HCT116 (cell line): ENCODE measurements around the gene PER2. TPM values are rescaled to one million over a fixed set of nuclear protein-coding genes. Genes with fewer than 3 reads are reported as not detected.

ENCODE experiments used
- ATAC-seq: fragments of 200-7000 bp; cut with Tn5 transposase; 2 replicates; pipeline ENCODE4 v1.9.1; 2020; ENCODE audit warnings: mild to moderate bottlenecking, moderate library complexity
- BruUV-seq: library from RNA; stranded (reverse); fragments of 400-500 nt; replicated peaks from 2 replicates; lab custom pipeline; 2021; lab: Mats Ljungman, UMichigan
- CTCF ChIA-PET: fragments of 300-600 bp; sonication (Branson Sonifier 250); formaldehyde crosslinking; loops from one replicate; lab custom pipeline; 2021; ENCODE audit warnings: antibody characterized with exemption; lab: Charles Lee
- POLR2A ChIA-PET: fragments of 300-600, 350-600 bp; sonication (Branson Sonifier 250); formaldehyde crosslinking; loops from one replicate; lab custom pipeline; 2021; ENCODE audit warnings: antibody characterized with exemption; lab: Charles Lee
- RAD21 ChIA-PET, 2 experiments: fragments of 300-600 bp; sonication (Branson Sonifier 250); formaldehyde crosslinking; loops; one replicate each; lab custom pipeline; 2023; ENCODE audit warnings: low total read pairs in 2 of 2; ENCODE audit not compliant: uncharacterized antibody in 2 of 2, unreplicated experiment in 2 of 2, low non-redundant PET in 1 of 2; lab: Charles Lee
- DNase-seq: peaks from one replicate; pipeline ENCODE4 v3.0.0-alpha.2; 2010; ENCODE audit warnings: low read depth, low spot score
- H2AFZ ChIP-seq: fragments of 200-600 bp; shearing (Covaris generic), sonication (generic); 2 replicates; pipeline ENCODE4 v1.6.1; 2017; ENCODE audit warnings: low read depth, mixed run types, mixed read lengths, antibody characterized with exemption, low read length; ENCODE audit not compliant: poor library complexity, severe bottlenecking
- H3K27ac ChIP-seq: 2 replicates; pipeline ENCODE4 v1.5.1; 2012; ENCODE audit warnings: low read depth, low read length
- H3K27me3 ChIP-seq: fragments of 200-600 bp; sonication (generic); 2 replicates; pipeline ENCODE4 v1.6.1; 2016; ENCODE audit warnings: mixed run types, low read length, mixed read lengths; ENCODE audit not compliant: insufficient read depth
- H3K36me3 ChIP-seq, 2 experiments: fragments of 200-500 bp in 1 of 2; fragments of 200-600 bp in 1 of 2; sonication (Bioruptor generic) in 1 of 2; sonication (generic) in 1 of 2; 2 replicates each; pipeline versions ENCODE4 v1.5.1 to v1.6.1; 2014 to 2016; ENCODE audit warnings: low read length in 2 of 2, inconsistent platforms in 1 of 2, mixed read lengths in 1 of 2, mixed run types in 1 of 2; ENCODE audit not compliant: insufficient read depth in 2 of 2, control insufficient read depth in 1 of 2
- H3K4me1 ChIP-seq, 2 experiments: fragments of 200-600 bp in 1 of 2; sonication (generic) in 1 of 2; 2 replicates each; pipeline versions ENCODE4 v1.5.1 to v1.6.1; 2012 to 2017; ENCODE audit warnings: low read length in 2 of 2, inconsistent platforms in 1 of 2, mild to moderate bottlenecking in 1 of 2, mixed read lengths in 1 of 2, mixed run types in 1 of 2, moderate library complexity in 1 of 2; ENCODE audit not compliant: insufficient read depth in 2 of 2, control insufficient read depth in 1 of 2
- H3K4me2 ChIP-seq: fragments of 200-600 bp; sonication (generic); 2 replicates; pipeline ENCODE4 v1.6.1; 2017; ENCODE audit warnings: mixed run types, low read length, mixed read lengths
- H3K4me3 ChIP-seq, 2 experiments: fragments of 200-600 bp in 1 of 2; sonication (generic) in 1 of 2; replicated peaks in 1 of 2; 2 replicates each; pipeline ENCODE4 v1.5.1; 2011 to 2016; ENCODE audit warnings: low read length in 2 of 2, control low read depth in 1 of 2, low read depth in 1 of 2, mild to moderate bottlenecking in 1 of 2, mixed read lengths in 1 of 2, mixed run types in 1 of 2
- H3K79me2 ChIP-seq: fragments of 200-600 bp; sonication (generic); 2 replicates; pipeline ENCODE4 v1.6.1; 2017; ENCODE audit warnings: mild to moderate bottlenecking, mixed run types, low read length, moderate library complexity, mixed read lengths; ENCODE audit not compliant: insufficient read depth
- H3K9ac ChIP-seq: fragments of 200-600 bp; sonication (generic); 2 replicates; pipeline ENCODE4 v1.6.1; 2016; ENCODE audit warnings: low read length, mixed read lengths
- H3K9me2 ChIP-seq: fragments of 200-600 bp; sonication (generic), shearing (Covaris generic); 2 replicates; pipeline ENCODE4 v1.6.1; 2017; ENCODE audit warnings: mixed run types, mild to moderate bottlenecking, moderate library complexity; ENCODE audit not compliant: insufficient read depth
- H3K9me3 ChIP-seq, 2 experiments: fragments of 200-500 bp in 1 of 2; fragments of 200-600 bp in 1 of 2; sonication (Bioruptor generic) in 1 of 2; sonication (generic) in 1 of 2; 2 replicates each; pipeline ENCODE4 v1.6.1; 2014 to 2017; ENCODE audit warnings: low read length in 2 of 2, mixed read lengths in 2 of 2, inconsistent platforms in 1 of 2, low read depth in 1 of 2, mild to moderate bottlenecking in 1 of 2, mixed run types in 1 of 2, moderate library complexity in 1 of 2; ENCODE audit not compliant: control insufficient read depth in 1 of 2, insufficient read depth in 1 of 2
- H4K20me1 ChIP-seq: fragments of 200-600 bp; sonication (generic), shearing (Covaris generic); 2 replicates; pipeline ENCODE4 v1.6.1; 2017; ENCODE audit warnings: mixed run types, mild to moderate bottlenecking, moderate library complexity; ENCODE audit not compliant: insufficient read depth
- EGR1 ChIP-seq: IDR thresholded peaks from 2 replicates; pipeline ENCODE4 v1.6.1; 2012; ENCODE audit warnings: low read depth
- EZH2 ChIP-seq: fragments of 200-600 bp; sonication (generic); IDR thresholded peaks from 2 replicates; pipeline ENCODE4 v1.6.1; 2017; ENCODE audit warnings: antibody characterized with exemption, mixed run types
- EZH2phosphoT487 ChIP-seq: fragments of 200-600 bp; IDR thresholded peaks from 2 replicates; pipeline ENCODE4 v1.6.1; 2018; ENCODE audit warnings: antibody characterized with exemption, borderline replicate concordance
- MAX ChIP-seq: IDR thresholded peaks from 2 replicates; pipeline ENCODE4 v1.6.1; 2012
- POLR2AphosphoS5 ChIP-seq: IDR thresholded peaks from 2 replicates; pipeline ENCODE4 v1.6.1; 2011; ENCODE audit warnings: mild to moderate bottlenecking, low read depth, low read length, moderate library complexity
- RAD21 ChIP-seq: IDR thresholded peaks from 2 replicates; pipeline ENCODE4 v1.6.1; 2012; ENCODE audit warnings: low read depth, mild to moderate bottlenecking
- REST ChIP-seq: IDR thresholded peaks from 2 replicates; pipeline ENCODE4 v1.6.1; 2012; ENCODE audit warnings: low read depth
- SIN3A ChIP-seq: IDR thresholded peaks from 2 replicates; pipeline ENCODE4 v1.6.1; 2012; ENCODE audit warnings: low read depth
- SP1 ChIP-seq: IDR thresholded peaks from 2 replicates; pipeline ENCODE4 v1.6.1; 2012; ENCODE audit warnings: low read depth
- TCF7L2 ChIP-seq: IDR thresholded peaks from 2 replicates; pipeline ENCODE4 v1.7.0; 2011; ENCODE audit warnings: borderline replicate concordance, inconsistent platforms; ENCODE audit not compliant: insufficient read depth, insufficient read length; ENCODE audit errors: extremely low read depth
- YY1 ChIP-seq: IDR thresholded peaks from 2 replicates; pipeline ENCODE4 v1.6.1; 2011; ENCODE audit warnings: low read length, low read depth, moderate library complexity, mild to moderate bottlenecking; ENCODE audit not compliant: insufficient replicate concordance; ENCODE audit errors: extremely low read depth
- ZFX ChIP-seq: fragments of 450-650 bp; IDR thresholded peaks from 2 replicates; pipeline ENCODE4 v1.6.1; 2017
- ZNF274 ChIP-seq: fragments of 200-500 bp; sonication (Bioruptor generic); IDR thresholded peaks from 2 replicates; pipeline ENCODE4 v1.6.1; 2014; ENCODE audit warnings: mild to moderate bottlenecking, low read depth, low read length, inconsistent platforms
- intact Hi-C: fragments of 100-400 bp; cut with micrococcal nuclease; formaldehyde crosslinking; loops from 2 replicates; pipeline ENCODE4 v1.10.0; 2022
- total RNA-seq: library from RNA; stranded (reverse); gene quantifications from one replicate; pipeline ENCODE4 v1.2.1, GENCODE V29; 2021; ENCODE audit not compliant: unreplicated experiment

Gene PER2
- total RNA-seq, 1 experiment from 2014 or later, result 18.7 TPM

GRCh38 chr2:238242731-238243495 is 45.5 kb downstream of the PER2 start:
- intact Hi-C loops, result no loop called here
- H3K9me3 ChIP-seq, result no peaks in the 10 kb centered on the region
- peaks cover 0 to 5% of the 10 kb centered on the region in 2 experiments; a peak in 1 of 4 replicates for H3K36me3 ChIP-seq
- H3K27me3 ChIP-seq, result no peaks in the 10 kb centered on the region
- ATAC-seq, result no peak
- DNase-seq, result no peak
- H4K20me1 ChIP-seq, result no peaks in the 10 kb centered on the region
- no peaks in the 10 kb centered on the region; the same call in 1 of the 2 replicates for H3K79me2 ChIP-seq
- TF ChIP-seq SIN3A (no peak), YY1 (no peak), POLR2AphosphoS5 (no peak), TCF7L2 (no peak)
- ChIA-PET CTCF (no interaction called here), RAD21 (no interaction called here), POLR2A (no interaction called here)
- no TSS peak for BruUV-seq
- no peak overlapping the region for H2AFZ ChIP-seq
- no peak overlapping the region for H3K4me2 ChIP-seq
- no peak overlapping the region for H3K9ac ChIP-seq
- H3K4me1 ChIP-seq, result peaks cover 13 to 23% of the 10 kb centered on the region in 2 experiments
- no peak overlapping the region for H3K4me3 ChIP-seq
- no peaks in the 10 kb centered on the region for H3K9me2 ChIP-seq
- H3K27ac ChIP-seq, result no peak overlapping the region

GRCh38 chr2:238241970-238242369 is 46.4 kb downstream of the PER2 start:
- H3K36me3 ChIP-seq, result peaks cover 0 to 5% of the 10 kb centered on the region in 2 experiments; a peak in 1 of 4 replicates
- no peaks in the 10 kb centered on the region for H3K9me3 ChIP-seq
- BruUV-seq, result no TSS peak
- H3K4me3 ChIP-seq, result no peak overlapping the region
- H4K20me1 ChIP-seq, result no peaks in the 10 kb centered on the region
- H3K4me1 ChIP-seq, result peaks cover 13 to 23% of the 10 kb centered on the region in 2 experiments
- H3K27ac ChIP-seq, result no peak overlapping the region
- DNase-seq, result no peak
- ChIA-PET CTCF (no interaction called here), RAD21 (no interaction called here), POLR2A (no interaction called here)
- no peak overlapping the region for H3K4me2 ChIP-seq
- H2AFZ ChIP-seq, result no peak overlapping the region
- ATAC-seq, result no peak
- intact Hi-C loops, result no loop called here
- no peaks in the 10 kb centered on the region; the same call in 1 of the 2 replicates for H3K79me2 ChIP-seq
- no peaks in the 10 kb centered on the region for H3K9me2 ChIP-seq
- H3K9ac ChIP-seq, result no peak overlapping the region
- no peaks in the 10 kb centered on the region for H3K27me3 ChIP-seq
- TF ChIP-seq SP1 (no peak), EZH2 (no peak), MAX (no peak), TCF7L2 (no peak), YY1 (no peak), EGR1 (no peak), ZFX (no peak), ZNF274 (no peak), EZH2phosphoT487 (no peak), REST (no peak), SIN3A (no peak), RAD21 (no peak)
